ENCODE measurements around the gene GFOD1. TPM values are rescaled to one million over a fixed set of nuclear protein-coding genes. Genes with fewer than 3 reads are reported as not detected.

Gene GFOD1
- total RNA-seq, 1 experiment from 2014 or later = 0.62 TPM

DNA sequence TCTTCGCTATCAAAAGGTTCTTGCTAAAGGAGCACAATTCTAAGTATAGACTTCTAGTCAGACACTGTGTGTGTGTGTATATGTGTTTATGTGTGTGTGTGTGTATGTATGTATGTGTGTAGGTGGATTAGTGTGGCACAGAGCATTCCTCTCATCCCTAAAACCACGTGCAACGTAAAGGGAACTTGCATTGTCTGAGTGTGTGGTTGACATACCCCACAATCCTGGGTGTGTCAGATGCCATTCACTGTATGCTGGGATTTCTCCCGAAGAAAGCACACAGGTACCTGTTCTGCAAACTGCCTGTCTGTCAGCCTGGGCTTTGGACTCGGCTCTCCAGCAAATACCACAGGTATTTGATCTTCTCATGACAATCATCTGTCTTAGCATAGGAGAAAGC, 116.8 kb downstream of the GFOD1 start:
- no peak for DNase-seq (ENCODE audit: low read depth, low spot score)
- ATAC-seq = no peak

GRCh38 chr6:13369591-13369990, 117.8 kb downstream of the GFOD1 start:
- Histone ChIP-seq H3K4me1 (ENCODE audit: control insufficient read depth, insufficient read depth, low read length) (no peaks in the 10 kb centered on the region), H3K4me3 (ENCODE audit: low read depth in 2 of 2, low read length in 2 of 2) (no peak overlapping the region), H3K9me3 (ENCODE audit: control insufficient read depth, insufficient read depth, low read depth, low read length) (no peaks in the 10 kb centered on the region), H3K36me3 (ENCODE audit: control insufficient read depth, insufficient read depth, low read length) (no peaks in the 10 kb centered on the region), H3K27ac (ENCODE audit: low read length) (no peak overlapping the region), H3K27me3 (ENCODE audit: control insufficient read depth, insufficient read depth, low read length) (peaks cover 7% of the 10 kb centered on the region)
- TF ChIP-seq, protein P1, sequence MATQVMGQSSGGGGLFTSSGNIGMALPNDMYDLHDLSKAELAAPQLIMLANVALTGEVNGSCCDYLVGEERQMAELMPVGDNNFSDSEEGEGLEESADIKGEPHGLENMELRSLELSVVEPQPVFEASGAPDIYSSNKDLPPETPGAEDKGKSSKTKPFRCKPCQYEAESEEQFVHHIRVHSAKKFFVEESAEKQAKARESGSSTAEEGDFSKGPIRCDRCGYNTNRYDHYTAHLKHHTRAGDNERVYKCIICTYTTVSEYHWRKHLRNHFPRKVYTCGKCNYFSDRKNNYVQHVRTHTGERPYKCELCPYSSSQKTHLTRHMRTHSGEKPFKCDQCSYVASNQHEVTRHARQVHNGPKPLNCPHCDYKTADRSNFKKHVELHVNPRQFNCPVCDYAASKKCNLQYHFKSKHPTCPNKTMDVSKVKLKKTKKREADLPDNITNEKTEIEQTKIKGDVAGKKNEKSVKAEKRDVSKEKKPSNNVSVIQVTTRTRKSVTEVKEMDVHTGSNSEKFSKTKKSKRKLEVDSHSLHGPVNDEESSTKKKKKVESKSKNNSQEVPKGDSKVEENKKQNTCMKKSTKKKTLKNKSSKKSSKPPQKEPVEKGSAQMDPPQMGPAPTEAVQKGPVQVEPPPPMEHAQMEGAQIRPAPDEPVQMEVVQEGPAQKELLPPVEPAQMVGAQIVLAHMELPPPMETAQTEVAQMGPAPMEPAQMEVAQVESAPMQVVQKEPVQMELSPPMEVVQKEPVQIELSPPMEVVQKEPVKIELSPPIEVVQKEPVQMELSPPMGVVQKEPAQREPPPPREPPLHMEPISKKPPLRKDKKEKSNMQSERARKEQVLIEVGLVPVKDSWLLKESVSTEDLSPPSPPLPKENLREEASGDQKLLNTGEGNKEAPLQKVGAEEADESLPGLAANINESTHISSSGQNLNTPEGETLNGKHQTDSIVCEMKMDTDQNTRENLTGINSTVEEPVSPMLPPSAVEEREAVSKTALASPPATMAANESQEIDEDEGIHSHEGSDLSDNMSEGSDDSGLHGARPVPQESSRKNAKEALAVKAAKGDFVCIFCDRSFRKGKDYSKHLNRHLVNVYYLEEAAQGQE (IDR thresholded peaks at IDR 0.05; ENCODE audit: insufficient read depth in 1 of 2, low read depth in 2 of 2, low read length in 1 of 2) = no peak
- TF ChIP-seq SIN3A (IDR thresholded peaks at IDR 0.05; ENCODE audit: borderline replicate concordance, insufficient read depth, low read depth, low read length) (no peak), TCF7L2 (IDR thresholded peaks at IDR 0.05; ENCODE audit: low read depth, low read length) (no peak), POLR2AphosphoS5 (IDR thresholded peaks at IDR 0.05; ENCODE audit: low read depth, low read length) (no peak), CTCF (IDR thresholded peaks at IDR 0.05) (no peak)
- DNase-seq (ENCODE audit: low read depth, low spot score) = no peak
- ChIA-PET POLR2A (no interaction called here), CTCF (no interaction called here)
- ATAC-seq = no peak
- intact Hi-C loops (cut with micrococcal nuclease; ENCODE audit: unreplicated experiment) = no loop called here
- BruUV-seq (replicated peaks) = no TSS peak
- in situ Hi-C loops (cut with HindIII; ENCODE audit: low pct_unique_long_range_greater_than_20kb, low sequenced_read_pairs) = no loop called here

More for the DNA sequence above, 116.8 kb downstream of the GFOD1 start:
- intact Hi-C loops (cut with micrococcal nuclease; ENCODE audit: unreplicated experiment) (no loop called here), in situ Hi-C loops (cut with HindIII; ENCODE audit: low pct_unique_long_range_greater_than_20kb, low sequenced_read_pairs) (no loop called here)
- Histone ChIP-seq H3K27ac (ENCODE audit: low read length) (no peak overlapping the region), H3K4me3 (ENCODE audit: low read depth in 2 of 2, low read length in 2 of 2) (no peak overlapping the region), H3K27me3 (ENCODE audit: control insufficient read depth, insufficient read depth, low read length) (peaks cover 7% of the 10 kb centered on the region), H3K9me3 (ENCODE audit: control insufficient read depth, insufficient read depth, low read depth, low read length) (no peaks in the 10 kb centered on the region), H3K4me1 (ENCODE audit: control insufficient read depth, insufficient read depth, low read length) (no peaks in the 10 kb centered on the region), H3K36me3 (ENCODE audit: control insufficient read depth, insufficient read depth, low read length) (no peaks in the 10 kb centered on the region)
- POLR2A ChIA-PET = no interaction called here
- BruUV-seq (replicated peaks) = no TSS peak
- CTCF ChIA-PET = no interaction called here
- TF ChIP-seq TCF7L2 (IDR thresholded peaks at IDR 0.05; ENCODE audit: low read depth, low read length) (no peak), POLR2AphosphoS5 (IDR thresholded peaks at IDR 0.05; ENCODE audit: low read depth, low read length) (no peak), SIN3A (IDR thresholded peaks at IDR 0.05; ENCODE audit: borderline replicate concordance, insufficient read depth, low read depth, low read length) (no peak), CTCF (IDR thresholded peaks at IDR 0.05) (no peak)
- TF ChIP-seq, protein P1 (IDR thresholded peaks at IDR 0.05; ENCODE audit: insufficient read depth in 1 of 2, low read depth in 2 of 2, low read length in 1 of 2) = no peak

Measured in Panc1 (cell line).